GM12878 (cell line): ENCODE results near the gene NRBP1. TPM values are rescaled to one million over a fixed set of nuclear protein-coding genes. Genes with fewer than 3 reads are reported as not detected.
A peak's percentile ranks its signal among the peaks of the same experiment; 100 is the strongest.

ENCODE experiments used
- ATAC-seq: fragments of 200-7000 bp; cut with Tn5 transposase; 3 replicates; pipeline ENCODE4 v1.9.1; 2020; ENCODE audit warnings: mild to moderate bottlenecking, moderate library complexity
- BruUV-seq: library from RNA; stranded (reverse); fragments of 400-500 nt; replicated peaks from 2 replicates; lab custom pipeline; 2021; lab: Mats Ljungman, UMichigan
- CTCF ChIA-PET: fragments of 300-600 bp; sonication (Branson Sonifier 250); formaldehyde crosslinking; extraction: SDS; loops from one replicate; lab custom pipeline; 2021; ENCODE audit warnings: inconsistent platforms; lab: Yijun Ruan, JAX
- POLR2A ChIA-PET: fragments of 350-600 bp; formaldehyde crosslinking; extraction: SDS; loops from one replicate; lab custom pipeline; 2021; ENCODE audit warnings: inconsistent platforms; lab: Charles Lee
- RAD21 ChIA-PET: fragments of 300-600 bp; sonication (Branson Sonifier 250); formaldehyde crosslinking; loops from one replicate; lab custom pipeline; 2023; ENCODE audit warnings: antibody characterized with exemption; ENCODE audit not compliant: unreplicated experiment; lab: Charles Lee
- SMC1A ChIA-PET: fragments of 300-600 bp; sonication (Branson Sonifier 250); formaldehyde crosslinking; loops from one replicate; lab custom pipeline; 2023; ENCODE audit not compliant: unreplicated experiment, uncharacterized antibody; lab: Charles Lee
- DNase-seq: peaks from one replicate; pipeline ENCODE4 v3.0.0-alpha.2; 2011; ENCODE audit warnings: low read depth, low spot score
- FAIRE-seq: peaks from 3 replicates; lab custom pipeline; 2011; peaks lifted over from hg19 to GRCh38; lab: Jason Lieb, UNC
- H2AFZ ChIP-seq: 2 replicates; pipeline ENCODE4 v1.6.0; 2011; ENCODE audit warnings: low read depth, low read length, control low read depth; ENCODE audit not compliant: control insufficient read depth
- H3K27ac ChIP-seq: 2 replicates; pipeline ENCODE4 v1.5.1; 2011; ENCODE audit warnings: control low read depth; ENCODE audit not compliant: control insufficient read depth, insufficient read depth
- H3K27me3 ChIP-seq, 2 experiments: replicated peaks in 1 of 2; 2 replicates each; pipeline versions ENCODE4 v1.6.0 to v1.6.1; 2011; ENCODE audit warnings: low read length in 1 of 2; ENCODE audit not compliant: control insufficient read depth in 2 of 2, insufficient read depth in 2 of 2
- H3K36me3 ChIP-seq, 2 experiments: 2 replicates each; pipeline ENCODE4 v1.5.1; 2011; ENCODE audit warnings: low read length in 1 of 2; ENCODE audit not compliant: control insufficient read depth in 2 of 2, insufficient read depth in 2 of 2
- H3K4me1 ChIP-seq: 2 replicates; pipeline ENCODE4 v1.6.1; 2011; ENCODE audit warnings: mild to moderate bottlenecking, low read length, moderate library complexity, mixed read lengths; ENCODE audit not compliant: control insufficient read depth, insufficient read depth
- H3K4me2 ChIP-seq: 2 replicates; pipeline ENCODE4 v1.6.0; 2011; ENCODE audit warnings: control low read depth; ENCODE audit not compliant: control insufficient read depth, insufficient read depth
- H3K4me3 ChIP-seq: fragments of 200-600 bp; sonication (generic); 2 replicates; pipeline ENCODE4 v1.5.1; 2016
- H3K79me2 ChIP-seq: 2 replicates; pipeline ENCODE4 v1.6.0; 2011; ENCODE audit warnings: low read length; ENCODE audit not compliant: control insufficient read depth, insufficient read depth
- H3K9ac ChIP-seq: 2 replicates; pipeline ENCODE4 v1.8.0; 2011; ENCODE audit warnings: low read length, control low read depth, mixed read lengths; ENCODE audit not compliant: control insufficient read depth, insufficient read depth
- H3K9me3 ChIP-seq: replicated peaks from 3 replicates; pipeline ENCODE4 v1.5.1; 2011; ENCODE audit warnings: mild to moderate bottlenecking, low read length; ENCODE audit not compliant: control insufficient read depth, insufficient read depth
- H4K20me1 ChIP-seq: 2 replicates; pipeline ENCODE4 v1.6.0; 2011; ENCODE audit not compliant: control insufficient read depth, insufficient read depth
- BCLAF1 ChIP-seq: fragments of 450-650 bp; IDR thresholded peaks from 2 replicates; pipeline ENCODE4 v1.6.1; 2017; ENCODE audit warnings: antibody characterized with exemption, mild to moderate bottlenecking, moderate library complexity
- KAT2A ChIP-seq: conservative IDR thresholded peaks from 2 replicates; pipeline ENCODE4 v1.6.1; 2011; ENCODE audit warnings: low read depth, low read length; ENCODE audit not compliant: control insufficient read depth
- MXI1 ChIP-seq: fragments of 150-350 bp; IDR thresholded peaks from 2 replicates; pipeline ENCODE4 v1.6.1; 2011; ENCODE audit warnings: low read depth, mild to moderate bottlenecking, inconsistent platforms, low read length, improper control_type of control experiment
- NFXL1 ChIP-seq: fragments of 450-650 bp; IDR thresholded peaks from 2 replicates; pipeline ENCODE4 v1.6.1; 2017; ENCODE audit warnings: antibody characterized with exemption, mild to moderate bottlenecking, borderline replicate concordance
- NFYB ChIP-seq: IDR thresholded peaks from 2 replicates; pipeline ENCODE4 v1.6.1; 2011; ENCODE audit warnings: low read depth, mild to moderate bottlenecking, low read length, improper control_type of control experiment, moderate library complexity; ENCODE audit not compliant: insufficient read depth
- NR2C2 ChIP-seq: IDR thresholded peaks from 2 replicates; pipeline ENCODE4 v1.6.1; 2011; ENCODE audit warnings: borderline replicate concordance, low read depth; ENCODE audit not compliant: control insufficient read depth, insufficient read length
- SP1 ChIP-seq: IDR thresholded peaks from one replicate; pipeline ENCODE4 v1.6.1; 2011; ENCODE audit warnings: low read depth, low read length
- SRF ChIP-seq, 2 experiments: IDR thresholded peaks; 2 replicates each; pipeline ENCODE4 v1.6.1; 2011; ENCODE audit warnings: low read depth in 2 of 2, low read length in 2 of 2, mild to moderate bottlenecking in 1 of 2, moderate library complexity in 1 of 2
- STAT3 ChIP-seq: IDR thresholded peaks from 2 replicates; pipeline ENCODE4 v1.6.1; 2011; ENCODE audit warnings: low read depth, low read length, improper control_type of control experiment
- SUPT20H ChIP-seq: IDR thresholded peaks from 2 replicates; pipeline ENCODE4 v1.6.1; 2011; ENCODE audit warnings: low read depth, mild to moderate bottlenecking, low read length, moderate library complexity, borderline replicate concordance; ENCODE audit not compliant: control insufficient read depth
- WGBS: methylation state at CpG from one replicate; pipeline ENCODE4 v1.1.6; 2016; ENCODE audit warnings: low lambda C conversion rate; ENCODE audit not compliant: insufficient replicate concordance, insufficient coverage; ENCODE audit errors: missing lambda C conversion rate; 5-methylcytosine and 5-hydroxymethylcytosine counted together
- in situ Hi-C: fragments of 300-500 bp; cut with MboI; formaldehyde crosslinking; loops from 9 replicates; pipeline ENCODE4 v1.14.3; 2018; ENCODE audit warnings: mixed read lengths
- intact Hi-C: fragments of 100-400 bp; cut with micrococcal nuclease; formaldehyde crosslinking; loops from one replicate; pipeline ENCODE4 v1.14.2; 2022; ENCODE audit not compliant: unreplicated experiment
- polyA plus RNA-seq, 11 experiments: library from polyadenylated mRNA; depleted of rRNA in 4 of 11; unstranded in 6 of 11; stranded (reverse) in 5 of 11; fragments of >200 nt; fragmentation: Nextera tagmentation in 4 of 11; fragmentation: Illumina TruSeq in 1 of 11; extraction: Ambion mirVana in 4 of 11; extraction: Trizol in 1 of 11; gene quantifications; 1 replicate in 1 of 11; 2 replicates in 10 of 11; pipeline versions ENCODE4 v1.2.1 to v1.2.3, GENCODE V29; 2011 to 2016; ENCODE audit warnings: inconsistent platforms in 2 of 11, missing spikeins in 2 of 11, low read depth in 1 of 11
- total RNA-seq, 4 experiments: library from RNA; depleted of rRNA in 3 of 4; stranded (reverse); fragments of >200 nt in 3 of 4; fragmentation: Illumina TruSeq in 1 of 4; extraction: Trizol in 1 of 4; gene quantifications; 2 replicates each; pipeline versions ENCODE4 v1.2.1 to v1.2.3, GENCODE V29; 2013 to 2021
- TF ChIP-seq, protein P1 (sequence below): IDR thresholded peaks from 2 replicates; pipeline ENCODE4 v1.6.1; 2011; ENCODE audit warnings: low read depth, low read length, improper control_type of control experiment, borderline replicate concordance
- TF ChIP-seq, protein P2 (sequence below): fragments of 450-650 bp; IDR thresholded peaks from 2 replicates; pipeline ENCODE4 v1.6.1; 2017; ENCODE audit warnings: mild to moderate bottlenecking
- TF ChIP-seq, protein P3 (sequence below): fragments of 450-650 bp; IDR thresholded peaks from 2 replicates; pipeline ENCODE4 v1.6.1; 2018; ENCODE audit warnings: mild to moderate bottlenecking, low read depth, moderate library complexity; ENCODE audit not compliant: partially characterized antibody

Gene NRBP1
- total and polyA plus RNA-seq, 10 of the 15 experiments (the other 5 are each of a cell fraction or from before 2014, with no cell fraction given), result 5.7 to 136 (median 66.1) TPM

DNA sequence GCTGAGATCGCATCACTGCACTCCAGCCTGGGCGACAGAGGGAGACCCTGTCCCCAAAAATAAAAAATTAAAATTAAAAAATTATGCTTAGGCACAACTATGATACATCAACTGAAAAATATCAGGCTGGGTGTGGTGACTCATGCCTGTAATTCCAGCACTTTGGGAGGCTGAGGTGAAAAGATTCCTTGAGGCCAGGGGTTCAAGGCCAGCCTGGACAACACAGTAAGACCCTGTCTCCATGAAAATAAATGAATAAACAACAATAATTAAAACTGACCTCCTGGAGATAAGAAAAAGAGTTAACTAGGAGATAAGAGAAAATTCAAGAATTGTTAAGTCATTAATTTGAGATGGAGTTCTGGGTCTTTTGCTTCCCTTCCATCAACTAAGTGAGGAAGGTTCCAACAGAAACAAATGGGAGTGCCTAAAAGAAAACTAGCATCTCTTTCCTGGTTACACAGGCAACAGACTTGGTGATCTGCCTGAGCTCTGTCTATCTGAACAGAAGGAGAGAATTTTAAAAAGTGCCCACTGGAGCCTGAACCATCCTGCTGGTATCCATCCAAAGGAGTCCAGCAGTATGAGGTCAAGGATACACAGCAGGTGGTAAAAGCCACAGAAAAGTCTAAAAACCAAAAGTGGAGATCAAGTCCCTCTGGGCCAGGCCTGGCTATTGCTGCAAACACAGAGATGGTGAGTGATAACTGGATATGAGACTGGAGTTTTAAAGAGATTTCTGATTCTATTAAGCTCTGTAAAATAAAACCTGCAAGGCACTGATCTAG, 27.9 kb upstream of the NRBP1 start:
- WGBS, result 100% methylated on average over 2 of the region's 2 CpGs
- no peak for DNase-seq
- peaks cover 87% of the 10 kb centered on the region for H3K79me2 ChIP-seq
- TF ChIP-seq NFXL1 (no peak), SRF (IDR thresholded peaks at IDR 0.05; ENCODE audit: low read depth in 2 of 2, low read length in 2 of 2) (no peak), MXI1 (no peak), SUPT20H (no peak), SP1 (no peak), NFYB (no peak), BCLAF1 (no peak), NR2C2 (no peak), STAT3 (no peak), KAT2A (no peak)
- TF ChIP-seq, protein P1, sequence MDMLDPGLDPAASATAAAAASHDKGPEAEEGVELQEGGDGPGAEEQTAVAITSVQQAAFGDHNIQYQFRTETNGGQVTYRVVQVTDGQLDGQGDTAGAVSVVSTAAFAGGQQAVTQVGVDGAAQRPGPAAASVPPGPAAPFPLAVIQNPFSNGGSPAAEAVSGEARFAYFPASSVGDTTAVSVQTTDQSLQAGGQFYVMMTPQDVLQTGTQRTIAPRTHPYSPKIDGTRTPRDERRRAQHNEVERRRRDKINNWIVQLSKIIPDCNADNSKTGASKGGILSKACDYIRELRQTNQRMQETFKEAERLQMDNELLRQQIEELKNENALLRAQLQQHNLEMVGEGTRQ, result no peak
- TF ChIP-seq, protein P2, sequence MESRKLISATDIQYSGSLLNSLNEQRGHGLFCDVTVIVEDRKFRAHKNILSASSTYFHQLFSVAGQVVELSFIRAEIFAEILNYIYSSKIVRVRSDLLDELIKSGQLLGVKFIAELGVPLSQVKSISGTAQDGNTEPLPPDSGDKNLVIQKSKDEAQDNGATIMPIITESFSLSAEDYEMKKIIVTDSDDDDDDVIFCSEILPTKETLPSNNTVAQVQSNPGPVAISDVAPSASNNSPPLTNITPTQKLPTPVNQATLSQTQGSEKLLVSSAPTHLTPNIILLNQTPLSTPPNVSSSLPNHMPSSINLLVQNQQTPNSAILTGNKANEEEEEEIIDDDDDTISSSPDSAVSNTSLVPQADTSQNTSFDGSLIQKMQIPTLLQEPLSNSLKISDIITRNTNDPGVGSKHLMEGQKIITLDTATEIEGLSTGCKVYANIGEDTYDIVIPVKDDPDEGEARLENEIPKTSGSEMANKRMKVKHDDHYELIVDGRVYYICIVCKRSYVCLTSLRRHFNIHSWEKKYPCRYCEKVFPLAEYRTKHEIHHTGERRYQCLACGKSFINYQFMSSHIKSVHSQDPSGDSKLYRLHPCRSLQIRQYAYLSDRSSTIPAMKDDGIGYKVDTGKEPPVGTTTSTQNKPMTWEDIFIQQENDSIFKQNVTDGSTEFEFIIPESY, result no peak
- TF ChIP-seq, protein P3, sequence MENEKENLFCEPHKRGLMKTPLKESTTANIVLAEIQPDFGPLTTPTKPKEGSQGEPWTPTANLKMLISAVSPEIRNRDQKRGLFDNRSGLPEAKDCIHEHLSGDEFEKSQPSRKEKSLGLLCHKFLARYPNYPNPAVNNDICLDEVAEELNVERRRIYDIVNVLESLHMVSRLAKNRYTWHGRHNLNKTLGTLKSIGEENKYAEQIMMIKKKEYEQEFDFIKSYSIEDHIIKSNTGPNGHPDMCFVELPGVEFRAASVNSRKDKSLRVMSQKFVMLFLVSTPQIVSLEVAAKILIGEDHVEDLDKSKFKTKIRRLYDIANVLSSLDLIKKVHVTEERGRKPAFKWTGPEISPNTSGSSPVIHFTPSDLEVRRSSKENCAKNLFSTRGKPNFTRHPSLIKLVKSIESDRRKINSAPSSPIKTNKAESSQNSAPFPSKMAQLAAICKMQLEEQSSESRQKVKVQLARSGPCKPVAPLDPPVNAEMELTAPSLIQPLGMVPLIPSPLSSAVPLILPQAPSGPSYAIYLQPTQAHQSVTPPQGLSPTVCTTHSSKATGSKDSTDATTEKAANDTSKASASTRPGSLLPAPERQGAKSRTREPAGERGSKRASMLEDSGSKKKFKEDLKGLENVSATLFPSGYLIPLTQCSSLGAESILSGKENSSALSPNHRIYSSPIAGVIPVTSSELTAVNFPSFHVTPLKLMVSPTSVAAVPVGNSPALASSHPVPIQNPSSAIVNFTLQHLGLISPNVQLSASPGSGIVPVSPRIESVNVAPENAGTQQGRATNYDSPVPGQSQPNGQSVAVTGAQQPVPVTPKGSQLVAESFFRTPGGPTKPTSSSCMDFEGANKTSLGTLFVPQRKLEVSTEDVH, result no peak

More for the DNA sequence above, 27.9 kb upstream of the NRBP1 start:
- ChIA-PET SMC1A (interaction anchor here (1.2 kb wide), 1 partner anchor 31 kb away, joined by 3 read pairs; no protein-coding TSS in a partner anchor), CTCF (interaction anchor here (1.5 kb wide), 1 partner anchor 9 kb away, joined by 4 read pairs; the partner anchor contains the start of gene PPM1G), RAD21 (interaction anchor here (1.5 kb wide), 1 partner anchor 20 kb away, joined by 4 read pairs; the partner anchor contains the start of gene ZNF513), POLR2A (interaction anchor here (1.6 kb wide), 1 partner anchor 9 kb away, joined by 6 read pairs; the partner anchor contains the start of gene PPM1G)
- Histone ChIP-seq H3K4me2 (no peak overlapping the region), H4K20me1 (no peaks in the 10 kb centered on the region), H3K9me3 (no peaks in the 10 kb centered on the region; the same call in 2 of the 3 replicates), H3K9ac (no peak overlapping the region), H2AFZ (no peak overlapping the region), H3K27me3 (no peaks in the 10 kb centered on the region), H3K36me3 (peaks cover 0 to 3% of the 10 kb centered on the region in 2 experiments; a peak in 1 of 4 replicates), H3K4me3 (no peak overlapping the region), H3K4me1 (no peaks in the 10 kb centered on the region), H3K27ac (no peak overlapping the region)
- in situ Hi-C loops (no loop called here), intact Hi-C loops (loop anchor here (10.0 kb wide), 2 partner anchors 184 to 284 kb away; partner anchors contain the start of gene ZNF512)
- FAIRE-seq, result no peak
- no TSS peak for BruUV-seq
- ATAC-seq, result peak; percentile 50
